HG03159 (cell line): ENCODE results near the gene RTTN.

Source experiments
- ATAC-seq: cut with Tn5 transposase; IDR thresholded peaks from one replicate; pipeline ENCODE4 v1.9.1; 2021; ENCODE audit warnings: mild to moderate bottlenecking, moderate library complexity; ENCODE audit not compliant: unreplicated experiment

The RTTN gene

DNA sequence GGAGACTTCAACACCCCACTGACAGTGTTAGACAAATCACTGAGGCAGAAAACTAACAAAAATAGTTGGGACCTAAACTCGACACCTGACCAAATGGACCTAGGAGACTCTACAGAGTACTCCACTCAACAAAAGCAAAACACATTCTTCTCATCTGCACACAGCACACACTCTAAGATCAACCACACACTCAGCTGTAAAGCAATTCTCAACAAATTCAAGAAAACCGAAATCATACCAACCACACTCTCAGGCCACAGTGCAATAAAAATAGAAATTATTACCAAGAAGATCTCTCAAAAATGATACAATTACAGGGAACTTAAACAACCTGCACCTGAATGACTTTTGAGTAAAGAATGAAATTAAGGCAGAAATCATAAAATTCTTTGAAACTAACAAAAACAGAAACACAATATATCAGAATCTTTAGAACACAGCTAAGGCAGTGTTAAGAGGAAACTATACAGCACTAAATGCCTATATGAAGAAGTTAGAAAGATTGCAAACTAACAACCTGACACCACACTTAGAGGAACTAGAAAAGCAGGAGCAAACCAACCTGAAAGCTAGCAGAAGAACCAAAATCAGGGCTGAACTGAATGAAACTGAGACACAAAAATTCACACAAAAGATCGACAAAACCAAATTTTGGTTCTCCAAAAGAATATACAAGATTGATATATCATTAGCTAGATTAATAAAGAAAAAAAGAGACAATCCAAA, 46.3 kb downstream of the RTTN start:
- peak; percentile 86 for ATAC-seq

DNA sequence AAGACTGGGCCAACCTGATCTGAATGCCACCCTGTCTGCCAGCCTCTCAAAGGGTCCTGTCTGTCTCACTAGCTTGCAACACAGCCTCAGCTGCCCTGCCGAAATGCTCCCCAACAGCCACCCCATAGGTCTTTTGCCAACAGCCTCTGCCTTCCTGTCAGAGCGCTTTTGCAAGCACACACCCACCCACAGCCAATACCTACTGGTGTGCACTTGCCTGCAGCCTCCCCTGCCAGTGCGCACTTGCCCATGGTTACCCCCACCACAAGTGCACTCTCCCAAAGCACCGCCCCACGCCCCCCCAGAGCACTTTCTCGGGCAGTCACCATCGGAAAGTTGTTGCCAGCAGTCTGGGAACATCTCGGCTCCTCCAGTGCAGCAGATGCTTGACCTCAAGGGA, 48.6 kb downstream of the RTTN start:
- ATAC-seq = no peak

DNA sequence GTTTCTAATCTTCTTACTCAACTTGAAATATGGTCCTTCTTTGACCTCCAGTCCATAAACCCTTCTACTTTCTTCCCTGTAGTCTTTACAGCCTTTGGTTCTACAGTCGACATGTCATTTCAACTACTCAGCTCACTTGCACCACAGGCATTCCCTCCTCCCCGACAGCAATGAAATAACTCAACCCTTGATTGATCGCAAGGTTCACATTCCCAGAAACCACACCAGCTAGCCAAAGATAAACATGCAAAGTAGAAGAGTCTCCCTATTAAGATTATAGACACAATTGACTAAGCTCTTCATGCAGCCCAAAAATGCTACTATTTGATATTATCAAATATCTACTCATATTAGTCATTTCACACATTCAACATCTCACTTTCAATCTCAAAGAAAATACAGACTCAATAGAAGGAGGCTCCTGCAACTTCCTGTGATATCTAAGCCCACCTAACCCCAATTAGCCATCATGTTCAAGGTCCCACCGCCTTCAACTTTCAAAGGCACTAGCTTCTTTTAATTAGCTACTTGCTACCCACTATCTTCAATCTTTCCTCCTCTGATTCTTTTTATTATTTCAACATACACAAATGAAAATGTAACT, 50.8 kb downstream of the RTTN start:
- no peak for ATAC-seq

DNA sequence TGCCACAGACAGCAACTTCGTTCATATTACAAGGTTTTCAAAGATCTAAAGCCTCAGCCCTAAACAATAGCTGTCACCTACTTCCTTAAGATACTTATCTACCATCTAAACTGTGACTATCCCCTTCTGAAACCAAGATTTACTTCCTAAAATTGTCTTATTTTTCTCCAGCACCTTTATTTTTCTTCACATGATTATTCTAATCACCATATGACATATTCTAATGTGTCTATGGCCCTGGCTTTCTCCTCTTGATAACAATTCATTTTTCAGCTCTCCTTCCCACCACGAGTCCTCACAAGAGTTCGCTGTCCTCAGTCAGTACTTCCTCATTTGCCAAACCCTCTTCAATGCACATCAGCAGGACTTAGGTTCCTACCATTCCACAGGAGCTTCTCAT, 53.9 kb downstream of the RTTN start:
- peak; percentile 58 for ATAC-seq

DNA sequence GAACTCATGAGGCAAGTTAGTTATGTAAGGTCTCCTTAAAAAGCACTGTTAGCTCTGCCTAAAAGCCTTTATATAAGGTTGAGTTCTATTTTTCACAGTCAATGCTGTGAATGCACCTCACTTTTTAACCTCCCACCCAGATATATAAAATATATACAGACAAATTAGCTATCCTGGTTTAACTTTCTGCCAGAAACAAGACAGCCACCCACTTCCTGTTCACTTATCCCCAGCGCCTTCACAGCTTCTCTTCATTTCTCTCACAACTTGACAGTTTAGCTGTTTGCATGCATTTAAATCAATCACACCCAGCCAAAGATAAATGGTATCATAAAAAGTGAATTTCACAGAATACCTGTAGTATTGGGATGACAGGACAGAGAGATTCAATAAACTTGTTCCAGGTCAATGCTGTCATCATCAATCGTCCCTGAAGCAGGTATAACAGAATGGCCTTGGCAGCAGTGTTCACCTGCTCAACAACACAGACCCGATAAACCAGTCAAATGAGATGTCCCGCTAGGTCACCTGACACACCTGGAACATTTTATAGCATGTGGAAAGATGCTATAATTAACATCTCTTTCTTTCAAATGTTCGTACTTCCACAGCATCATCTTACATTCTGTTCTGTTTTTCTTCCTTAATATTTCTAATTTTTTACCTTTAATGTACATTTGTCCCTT, 55.7 kb downstream of the RTTN start:
- ATAC-seq = no peak

DNA sequence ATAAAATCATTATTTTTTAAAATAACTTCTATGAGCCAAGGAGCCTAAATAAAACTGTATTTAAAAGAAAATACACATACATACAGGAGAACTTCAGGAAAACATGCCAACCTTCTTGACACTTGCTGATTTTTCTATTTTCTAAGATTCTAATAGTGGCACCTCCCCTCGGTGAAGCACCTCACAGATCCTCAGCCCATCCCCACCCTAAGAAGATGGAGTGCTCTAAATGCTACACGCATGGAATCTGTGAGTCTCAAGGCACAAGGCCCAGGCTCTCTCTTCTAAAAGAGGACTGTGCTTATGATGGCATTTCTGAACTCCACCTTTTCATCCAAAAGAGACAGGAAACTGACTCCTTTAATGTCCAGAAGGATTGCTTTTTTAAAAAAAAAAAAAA, 56.3 kb downstream of the RTTN start:
- no peak for ATAC-seq

DNA sequence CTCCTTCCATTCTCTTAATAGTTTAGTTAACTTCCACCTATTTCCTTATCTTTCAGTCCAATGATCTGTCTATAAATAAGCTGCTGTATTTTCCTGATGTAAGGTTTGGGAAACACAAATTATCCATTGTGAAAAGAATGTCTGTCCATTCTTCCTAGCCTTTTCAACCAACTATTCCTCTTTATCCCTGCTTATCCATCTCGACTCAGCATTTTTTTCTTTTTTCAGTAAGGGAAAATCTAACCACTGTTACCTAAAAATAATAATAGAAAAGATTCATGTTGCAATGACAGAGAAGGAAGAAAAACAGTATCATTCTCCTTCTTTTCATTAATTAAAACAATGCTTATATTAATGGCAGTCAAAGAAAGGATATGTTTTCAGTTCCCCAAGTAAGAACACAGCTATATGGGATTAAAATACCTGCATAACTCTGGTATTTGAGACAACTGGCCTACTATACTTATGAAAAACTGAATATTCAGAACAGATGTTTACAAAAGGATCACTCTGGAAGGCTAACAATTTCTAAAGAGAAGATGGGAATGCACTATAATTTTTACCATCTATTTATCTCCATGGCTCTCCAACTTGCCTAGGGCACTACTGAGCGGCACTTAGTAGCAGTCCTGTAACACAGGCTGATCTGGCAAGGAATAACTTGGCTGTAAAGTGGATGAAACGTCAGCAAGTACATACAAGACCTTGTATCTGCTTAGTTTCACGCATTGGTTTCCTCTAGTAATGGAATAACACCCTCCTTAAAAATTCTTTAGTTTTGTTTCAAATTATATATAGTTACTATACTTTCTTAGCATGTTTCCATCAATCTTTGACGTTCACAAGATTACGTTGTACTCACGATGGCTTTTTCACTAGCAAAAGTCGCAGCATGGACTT, 57.2 kb downstream of the RTTN start:
- no peak for ATAC-seq

DNA sequence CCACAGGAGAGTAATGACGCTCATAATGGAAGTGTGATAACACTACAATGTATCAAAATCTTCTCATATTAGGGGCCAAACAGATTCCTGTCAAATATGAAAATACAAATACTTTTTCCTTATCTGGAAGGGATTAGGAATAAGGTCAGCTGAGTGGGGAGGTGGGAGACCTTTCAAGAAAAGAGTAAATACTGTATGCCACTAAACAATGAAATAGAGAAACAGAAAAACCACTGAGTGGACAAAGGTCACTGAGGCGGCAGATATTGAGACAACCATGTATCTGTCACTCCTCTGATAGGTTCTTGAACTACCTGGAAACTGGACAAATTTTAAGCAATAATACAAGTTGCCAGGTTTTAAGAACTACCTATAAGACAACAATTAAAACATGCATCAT, 59.3 kb downstream of the RTTN start:
- no peak for ATAC-seq

DNA sequence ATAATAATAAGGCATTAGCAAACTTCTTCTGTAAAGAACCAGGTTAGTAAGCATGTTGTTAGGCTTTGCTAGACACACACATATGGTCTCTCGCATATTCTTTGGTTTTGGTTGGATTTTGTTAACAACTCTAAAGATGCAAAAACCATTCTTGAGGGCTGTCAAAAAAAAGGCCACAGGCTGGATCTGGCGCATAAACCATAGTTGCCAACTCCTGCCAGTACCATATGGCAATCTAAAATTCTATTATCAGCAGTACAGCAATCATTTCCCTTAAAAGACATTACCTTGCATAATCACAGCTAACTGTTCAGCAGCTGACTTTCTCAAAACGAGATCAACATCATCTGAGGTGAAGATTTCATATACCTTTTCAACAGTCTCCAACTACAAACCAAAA, 63.5 kb downstream of the RTTN start:
- no peak for ATAC-seq

DNA sequence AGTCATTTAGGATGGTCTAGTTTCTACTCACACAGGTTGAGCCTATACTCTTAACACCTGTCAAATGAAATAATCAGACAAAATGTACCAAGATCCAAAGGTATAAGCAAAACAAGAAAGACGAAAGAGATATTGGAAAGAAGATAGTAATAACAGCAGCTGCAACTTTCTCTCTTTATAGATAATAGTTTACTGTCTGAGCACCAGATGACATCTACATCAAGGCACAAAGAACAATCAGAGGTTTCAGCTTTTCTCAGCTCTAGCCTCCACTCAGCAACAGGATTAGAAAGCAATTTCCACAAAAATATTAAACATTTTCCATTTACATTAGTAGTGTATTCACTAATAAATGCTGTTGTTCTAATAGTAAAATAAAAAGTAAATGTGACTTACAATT, 66.3 kb downstream of the RTTN start:
- ATAC-seq = no peak

DNA sequence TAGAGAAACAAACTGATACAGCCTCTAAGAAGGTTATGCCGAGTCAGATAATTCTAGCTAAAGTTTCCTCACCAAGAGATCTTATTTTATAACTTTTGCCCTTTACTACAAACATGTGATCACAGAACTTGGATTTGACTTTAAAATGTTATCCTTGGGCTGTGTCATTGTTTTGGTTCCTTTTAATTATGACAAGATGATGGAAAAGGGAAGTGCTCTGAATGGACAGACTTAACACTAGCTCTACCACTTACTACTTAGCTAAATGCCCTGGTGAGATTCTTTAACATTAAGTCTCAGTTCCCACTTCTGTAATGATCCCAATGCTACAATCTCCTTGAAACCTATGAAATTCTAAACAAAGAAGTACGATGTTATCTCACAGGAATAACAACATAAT, 69.9 kb downstream of the RTTN start:
- ATAC-seq = no peak

DNA sequence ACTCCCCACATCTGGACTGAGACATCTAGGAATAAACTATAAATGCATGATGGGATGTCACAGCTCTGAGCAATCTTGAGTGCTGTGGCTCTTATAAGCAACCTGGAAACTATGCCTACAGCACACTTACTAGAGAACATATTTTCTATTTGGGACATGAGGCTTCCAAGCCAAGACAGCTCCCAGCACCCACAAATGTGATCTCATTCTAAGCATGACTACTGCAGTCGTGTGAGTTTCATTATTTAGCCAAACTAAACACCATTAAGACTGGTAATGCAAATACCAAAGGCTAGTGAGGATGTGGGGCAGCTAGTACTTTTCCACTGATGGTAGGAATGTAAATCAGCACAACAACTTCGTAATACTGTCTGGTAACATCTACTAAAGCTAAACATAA, 72.5 kb downstream of the RTTN start:
- no peak for ATAC-seq

DNA sequence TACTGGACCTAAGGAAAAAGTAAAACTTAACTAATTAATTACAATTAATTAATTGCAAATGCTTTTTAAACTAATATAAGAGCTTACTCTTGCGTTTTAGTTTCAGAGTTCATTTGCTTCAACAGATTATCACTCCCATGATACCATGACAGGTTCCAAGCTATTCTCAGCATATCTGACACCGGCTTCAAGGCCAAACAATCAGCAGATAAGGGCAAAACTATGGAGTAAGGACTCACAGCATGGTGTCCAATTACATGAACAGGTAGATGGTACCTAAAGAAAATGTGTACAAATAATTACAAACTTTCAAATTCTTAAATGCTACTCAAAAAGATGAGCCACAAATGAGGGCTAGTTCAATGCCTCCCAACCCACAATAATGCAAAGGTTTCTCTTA, 77.2 kb downstream of the RTTN start:
- no peak for ATAC-seq

DNA sequence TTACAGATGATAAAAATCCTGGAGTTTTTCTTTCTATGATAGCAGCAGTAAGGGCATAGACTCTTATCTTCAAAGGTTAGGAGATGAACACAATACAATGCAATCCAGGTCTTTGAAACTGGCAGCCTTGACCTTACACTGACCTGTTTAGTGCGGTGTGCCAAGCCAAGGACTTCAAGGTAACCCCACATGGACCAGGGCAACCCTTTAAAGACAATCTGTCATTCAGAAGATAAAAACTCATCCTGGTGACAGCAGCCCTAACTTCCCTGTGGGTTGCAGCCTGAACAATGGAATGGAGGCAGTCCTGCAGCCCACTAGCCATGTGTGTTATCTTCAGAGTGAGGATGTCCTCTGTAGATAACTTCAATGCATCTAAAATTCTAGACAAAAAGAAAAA, 78.1 kb downstream of the RTTN start:
- no peak for ATAC-seq

DNA sequence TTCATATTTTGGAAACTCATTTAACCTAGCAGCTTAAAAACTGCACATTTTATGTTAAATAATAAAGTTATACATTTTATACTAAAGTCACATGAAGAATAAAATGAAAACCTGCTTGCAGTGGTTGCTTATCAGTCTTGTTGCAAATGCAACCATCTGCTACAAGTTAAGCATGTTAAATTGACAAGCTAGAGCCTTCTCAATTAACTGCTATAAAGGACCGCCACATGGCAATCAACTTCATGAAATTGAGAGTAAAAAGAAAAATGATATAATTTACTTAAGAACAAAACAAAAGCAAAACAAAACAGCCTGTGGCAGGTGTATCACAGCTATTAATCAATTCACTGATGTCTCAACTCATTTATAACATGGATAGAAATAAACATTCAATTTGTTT, 78.7 kb downstream of the RTTN start:
- no peak for ATAC-seq

DNA sequence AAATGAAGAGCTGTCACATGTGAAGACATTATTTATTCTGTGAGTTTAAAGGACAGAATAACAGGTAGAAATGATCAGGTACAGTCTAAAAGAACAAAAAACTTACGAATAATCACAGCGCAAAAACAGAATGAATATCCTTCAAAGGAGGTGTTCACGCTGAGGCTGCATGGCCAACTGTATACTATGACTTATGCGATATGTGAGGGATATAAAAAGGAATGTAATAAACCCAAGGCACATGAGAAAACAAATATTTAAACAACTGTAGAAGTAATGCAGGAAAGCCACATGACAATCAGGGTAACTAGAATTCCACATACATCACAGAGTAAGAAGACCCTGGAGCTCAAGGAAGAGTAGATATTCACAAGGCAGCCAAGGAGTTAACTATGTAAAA, 81.3 kb downstream of the RTTN start:
- no peak for ATAC-seq

DNA sequence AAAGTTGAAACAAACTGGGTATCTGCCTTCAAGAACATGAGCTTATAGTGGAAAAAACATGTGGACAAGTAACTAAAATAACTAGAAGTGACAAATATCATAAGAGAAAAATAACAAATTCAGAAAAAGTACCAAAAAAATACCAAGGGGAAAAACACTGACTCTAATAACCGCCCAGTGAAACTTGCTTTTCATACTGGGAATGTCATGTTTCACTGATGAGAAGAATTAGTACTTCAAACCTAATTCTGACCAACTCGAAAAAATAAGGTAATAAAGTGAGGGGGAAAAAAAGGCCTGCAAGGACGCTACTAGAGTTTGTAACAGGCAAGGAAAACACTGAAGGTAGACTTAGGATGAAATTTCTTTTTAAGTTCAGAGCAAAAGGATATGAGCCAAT, 83.6 kb downstream of the RTTN start:
- no peak for ATAC-seq

DNA sequence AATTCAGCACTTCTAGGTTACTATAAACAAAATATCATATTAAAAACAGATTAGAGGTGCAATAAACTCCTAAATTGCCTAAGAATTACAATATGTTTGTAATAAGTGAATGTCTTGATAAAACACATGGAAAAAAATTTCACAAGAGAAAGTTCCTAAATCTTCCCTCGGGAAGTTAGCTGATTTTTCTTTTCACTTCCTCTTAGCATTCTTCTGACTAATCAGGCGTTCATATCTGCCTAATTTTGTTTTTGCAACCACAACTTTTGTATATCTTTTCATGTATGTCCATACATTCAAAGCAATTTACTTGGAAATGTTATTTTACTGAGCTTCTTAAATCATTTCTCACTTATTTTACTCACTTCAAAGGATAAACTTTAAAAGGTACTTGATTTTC, 88.5 kb downstream of the RTTN start:
- ATAC-seq = no peak

DNA sequence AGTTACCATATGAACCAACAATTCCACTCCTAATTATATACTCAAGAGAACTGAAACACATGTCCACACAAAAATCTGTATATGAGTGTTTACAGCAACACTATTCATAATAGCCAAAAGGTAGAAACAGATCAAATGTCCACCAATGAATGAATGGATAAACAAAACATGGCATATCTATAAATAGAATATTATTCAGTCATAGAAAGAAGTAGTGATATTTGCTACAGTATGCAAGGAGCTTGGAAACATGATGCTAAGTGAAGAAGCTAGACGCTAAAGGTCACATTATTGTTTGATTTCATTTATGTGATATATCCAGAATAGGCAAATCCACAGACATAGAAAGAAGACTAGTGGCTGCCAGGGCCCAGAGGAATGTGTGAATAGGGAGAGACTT, 92.0 kb downstream of the RTTN start:
- ATAC-seq = no peak

DNA sequence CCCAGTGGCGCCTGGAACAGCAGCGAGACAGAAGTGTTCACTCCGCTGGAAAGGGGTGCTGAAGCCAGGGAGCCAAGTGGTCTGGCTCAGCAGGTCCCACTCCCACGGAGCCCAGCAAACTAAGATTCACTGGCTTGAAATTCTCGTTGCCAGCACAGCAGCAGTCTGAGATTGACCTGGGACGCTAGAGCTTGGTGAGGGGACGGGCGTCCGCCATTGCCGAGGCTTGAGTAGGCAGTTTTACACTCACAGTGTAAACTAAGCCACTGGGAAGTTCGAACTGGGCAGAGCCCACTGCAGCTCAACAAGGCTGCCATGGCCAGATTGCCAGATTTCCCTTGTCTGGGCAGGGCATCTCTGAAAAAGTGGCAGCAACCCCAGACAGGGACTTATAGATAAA, 94.8 kb downstream of the RTTN start:
- no peak for ATAC-seq

DNA sequence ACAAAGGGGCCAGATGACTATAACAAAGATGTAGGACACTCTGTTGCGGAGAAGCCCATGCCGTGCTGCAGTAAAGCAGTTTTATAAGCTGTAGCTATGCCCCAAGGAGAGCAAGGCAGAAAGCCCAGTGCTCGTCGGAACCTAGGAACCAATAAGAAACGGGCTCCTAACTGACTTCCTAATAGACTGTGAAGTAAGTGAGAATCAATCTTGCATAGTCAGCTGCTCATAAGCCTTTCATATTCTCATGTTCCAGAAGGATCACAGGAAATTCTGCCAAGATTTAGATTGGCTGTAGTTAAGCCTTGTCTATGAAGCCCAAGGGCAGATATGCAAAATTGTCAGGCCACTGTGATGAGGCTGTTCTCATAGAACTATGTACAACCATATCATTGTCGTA, 98.4 kb downstream of the RTTN start:
- ATAC-seq = no peak
